ENCODE data around the gene DGAT2. TPM values are rescaled to one million over a fixed set of nuclear protein-coding genes. Genes with fewer than 3 reads are reported as not detected.

Gene DGAT2
- total RNA-seq, 4 donors from 2014 or later: 2.4 to 7.7 (median 4.5) TPM

- no peaks in the 10 kb centered on the region for H3K9me3 ChIP-seq
- TF ChIP-seq CTCF (IDR thresholded peaks at IDR 0.05): no peak
- no peak for TF ChIP-seq POLR2A (IDR thresholded peaks at IDR 0.05)
- no peak for DNase-seq
Observed at GRCh38 chr11:75770102-75770501, 1.5 kb downstream of the DGAT2 start.

GRCh38 chr11:75771646-75772410 lies 3.2 kb downstream of the DGAT2 start:
- Histone ChIP-seq H3K4me1 (peaks cover 0 to 15% (median 13%) of the 10 kb centered on the region in 4 donors), H3K27ac (peak overlapping the region in 1 of 4 donors; percentile 17), H3K4me3 (no peak overlapping the region), H3K36me3 (no peaks in the 10 kb centered on the region), H3K27me3 (no peaks in the 10 kb centered on the region), H3K9me3 (no peaks in the 10 kb centered on the region)
- peak in 1 of 3 donors; percentile 62 for DNase-seq
- no peak for TF ChIP-seq CTCF (IDR thresholded peaks at IDR 0.05)
- TF ChIP-seq POLR2A (IDR thresholded peaks at IDR 0.05): no peak

More at GRCh38 chr11:75770102-75770501, 1.5 kb downstream of the DGAT2 start:
- Histone ChIP-seq H3K27ac (no peak overlapping the region), H3K4me3 (no peak overlapping the region), H3K36me3 (no peaks in the 10 kb centered on the region), H3K27me3 (no peaks in the 10 kb centered on the region), H3K4me1 (peaks cover 0 to 15% (median 13%) of the 10 kb centered on the region in 4 donors)

- H3K27me3 ChIP-seq: no peaks in the 10 kb centered on the region
- peak overlapping the region in 2 of 4 donors; percentile 39 to 72 for H3K27ac ChIP-seq
- TF ChIP-seq POLR2A (IDR thresholded peaks at IDR 0.05) (no peak), CTCF (IDR thresholded peaks at IDR 0.05) (no peak)
- H3K9me3 ChIP-seq: no peaks in the 10 kb centered on the region
- no peak overlapping the region for H3K4me3 ChIP-seq
- peak in 2 of 3 donors; percentile 61 to 64 for DNase-seq
- no peaks in the 10 kb centered on the region for H3K36me3 ChIP-seq
- H3K4me1 ChIP-seq: peaks cover 0 to 8% (median 5%) of the 10 kb centered on the region in 4 donors
Observed at GRCh38 chr11:75773595-75774353, 5.2 kb downstream of the DGAT2 start.

GRCh38 chr11:75775056-75775455 lies 6.5 kb downstream of the DGAT2 start:
- Histone ChIP-seq H3K9me3 (no peaks in the 10 kb centered on the region), H3K4me1 (peaks cover 0 to 8% (median 3%) of the 10 kb centered on the region in 4 donors)
- DNase-seq: no peak

GRCh38 chr11:75776546-75776945 lies 8.0 kb downstream of the DGAT2 start:
- Histone ChIP-seq H3K4me1 (peaks cover 0 to 8% (median 3%) of the 10 kb centered on the region in 4 donors), H3K4me3 (no peak overlapping the region), H3K27ac (no peak overlapping the region), H3K36me3 (no peaks in the 10 kb centered on the region), H3K9me3 (no peaks in the 10 kb centered on the region), H3K27me3 (no peaks in the 10 kb centered on the region)
- DNase-seq: no peak
- TF ChIP-seq CTCF (IDR thresholded peaks at IDR 0.05): no peak
- no peak for TF ChIP-seq POLR2A (IDR thresholded peaks at IDR 0.05)

More at GRCh38 chr11:75775056-75775455, 6.5 kb downstream of the DGAT2 start:
- H3K36me3 ChIP-seq: no peaks in the 10 kb centered on the region
- no peak for TF ChIP-seq POLR2A (IDR thresholded peaks at IDR 0.05)
- no peaks in the 10 kb centered on the region for H3K27me3 ChIP-seq
- no peak overlapping the region for H3K27ac ChIP-seq
- H3K4me3 ChIP-seq: no peak overlapping the region

Measured in Peyer's patch (tissue), 4 donors.